GM21723 (cell line): ENCODE results near the gene RXRB.
"Not testable (repeated sequence)": the region's sequence is repeated elsewhere in the genome, so short reads cannot be mapped to it uniquely, and the experiment has no call there.

ENCODE experiments used
- ATAC-seq: cut with Tn5 transposase; IDR thresholded peaks from one replicate; pipeline ENCODE4 v1.9.1; 2021; ENCODE audit warnings: mild to moderate bottlenecking, moderate library complexity; ENCODE audit not compliant: unreplicated experiment

Gene RXRB

DNA sequence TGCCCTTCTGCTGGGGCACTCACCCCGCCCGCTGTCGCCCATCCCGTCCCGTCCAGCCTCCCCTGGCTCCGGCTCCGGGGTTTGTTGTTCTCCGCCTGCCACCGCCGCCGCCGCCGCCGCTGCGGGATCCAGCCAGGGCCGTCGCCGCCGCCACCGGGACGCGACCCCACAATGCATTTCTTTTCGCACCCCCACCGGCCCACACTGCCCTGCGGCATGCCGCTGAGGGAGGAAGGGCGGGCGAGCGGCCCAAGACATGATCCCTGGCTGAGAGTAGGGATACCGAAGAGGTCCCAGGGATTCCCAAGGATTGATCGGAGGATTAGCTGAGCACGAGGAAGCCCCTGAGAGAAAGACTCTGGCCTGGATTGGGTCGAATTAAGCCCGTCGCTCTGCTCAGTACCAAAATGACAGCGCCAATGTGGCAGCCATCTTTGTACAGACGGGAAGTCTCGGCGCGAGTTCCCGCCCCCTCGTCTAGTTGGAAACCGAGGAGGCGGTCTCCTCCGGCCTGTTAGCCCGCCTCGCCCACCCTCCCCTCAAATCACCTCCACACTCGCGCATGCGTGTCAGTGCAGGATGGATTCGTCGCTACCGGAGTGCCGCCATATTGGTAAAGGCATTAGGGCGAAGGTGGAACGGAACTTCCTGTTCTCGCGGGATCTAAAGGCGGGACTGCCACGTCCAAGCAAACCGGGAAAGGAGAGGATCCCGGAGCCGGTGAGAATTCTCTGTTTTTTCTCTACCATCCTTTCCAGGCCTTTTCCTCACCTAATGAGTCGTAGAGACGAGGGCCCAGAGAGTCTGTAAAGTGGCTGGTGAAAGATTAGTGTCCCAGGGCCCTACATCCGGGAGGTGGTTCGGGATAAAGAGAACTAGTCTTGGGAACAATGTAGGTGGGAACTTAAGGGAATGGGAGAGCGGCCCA is at the start of gene RXRB, which contains the start of gene SLC39A7:
RXRB (minus strand) TSS at position 447 of the 928 bp plus-strand sequence; CDS start at position 258, 189 bp downstream.
SLC39A7 (plus strand) TSS at position 649 of the 928 bp plus-strand sequence. CDS start 379 bp downstream, outside the sequence.
- peak; percentile 54 for ATAC-seq

DNA sequence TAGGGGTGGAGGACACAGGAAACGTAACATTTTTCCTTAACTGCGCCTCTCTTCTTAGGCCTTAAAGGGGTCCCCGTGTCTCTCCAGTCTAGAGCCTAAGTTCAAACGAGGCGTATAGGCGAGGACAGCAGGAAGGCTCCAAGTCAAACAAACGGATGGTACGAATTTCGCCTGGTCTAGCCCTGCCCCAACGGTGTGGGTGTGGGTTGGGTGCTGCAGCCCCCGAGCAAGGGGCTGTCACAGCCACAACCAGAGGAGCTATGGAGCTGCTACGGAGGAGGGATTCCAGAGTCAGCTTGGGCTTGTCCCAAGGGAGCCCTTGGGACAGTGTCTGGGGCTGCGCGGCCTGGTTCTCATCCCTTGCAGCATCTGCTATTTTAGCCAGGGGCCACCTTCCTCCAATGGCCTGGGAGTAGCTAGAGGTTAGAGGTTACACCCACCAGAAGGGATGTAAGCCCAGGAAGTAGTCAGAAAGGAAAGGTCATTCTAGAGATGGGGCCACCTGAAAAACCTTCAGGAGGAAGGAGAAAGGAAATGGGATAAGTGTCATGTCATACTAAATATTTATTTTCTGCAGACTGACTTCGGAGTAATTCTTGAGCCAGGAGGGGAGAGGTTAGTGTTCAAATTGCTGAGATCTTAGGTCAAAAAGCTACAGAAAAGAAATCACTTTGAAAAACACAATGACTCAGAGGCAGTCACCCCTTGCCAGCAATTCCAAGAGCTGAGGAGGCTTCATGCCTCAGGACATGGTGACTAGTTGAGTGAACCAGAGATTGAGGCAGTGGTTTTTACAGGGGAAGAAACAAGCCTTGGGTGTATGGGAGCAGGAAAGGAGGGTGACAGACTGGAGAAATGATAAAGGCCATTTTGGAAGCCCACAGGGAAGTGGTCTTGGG is 49.5 kb upstream of the RXRB start:
- peak; percentile 0 for ATAC-seq

DNA sequence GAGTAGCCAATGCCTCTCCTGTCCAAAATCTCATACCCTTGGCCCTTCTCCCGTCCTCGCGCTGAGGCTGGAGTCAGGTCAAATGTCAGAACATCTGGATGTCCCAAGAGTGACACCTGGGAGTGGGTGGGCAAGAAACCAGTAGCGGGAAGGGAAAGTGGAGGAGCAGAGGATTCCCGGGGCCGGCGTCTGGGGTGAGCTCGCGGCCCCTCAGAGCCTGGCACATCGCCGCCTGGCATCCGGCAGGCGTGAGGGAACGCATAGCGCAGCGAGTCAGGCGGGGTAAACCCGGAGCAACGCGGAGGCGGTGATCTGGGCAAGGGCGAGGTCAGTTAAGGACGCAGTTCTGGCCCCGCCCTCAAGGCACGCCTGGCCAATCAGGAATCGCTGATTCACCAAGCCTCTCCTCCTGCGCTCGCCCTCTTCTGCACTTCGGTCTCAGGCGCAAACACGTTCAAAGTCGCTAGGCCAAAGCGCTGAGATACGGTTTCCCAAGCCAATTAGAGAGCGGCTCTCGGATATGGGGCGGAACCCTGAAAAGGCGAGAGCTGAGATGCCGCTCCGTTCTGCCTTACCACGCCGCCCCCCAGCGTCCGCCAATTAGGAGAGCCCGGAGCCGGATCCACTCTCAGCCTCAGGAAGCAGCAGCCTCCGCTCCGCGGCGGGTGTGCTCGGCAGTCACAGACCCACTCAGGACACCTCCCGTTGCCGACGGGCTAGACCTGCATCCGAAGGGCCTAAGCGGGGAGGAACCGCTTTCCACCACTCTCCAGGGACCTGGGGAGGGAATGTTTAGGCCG is 48.7 kb upstream of the RXRB start:
- ATAC-seq, result peak; percentile 85

DNA sequence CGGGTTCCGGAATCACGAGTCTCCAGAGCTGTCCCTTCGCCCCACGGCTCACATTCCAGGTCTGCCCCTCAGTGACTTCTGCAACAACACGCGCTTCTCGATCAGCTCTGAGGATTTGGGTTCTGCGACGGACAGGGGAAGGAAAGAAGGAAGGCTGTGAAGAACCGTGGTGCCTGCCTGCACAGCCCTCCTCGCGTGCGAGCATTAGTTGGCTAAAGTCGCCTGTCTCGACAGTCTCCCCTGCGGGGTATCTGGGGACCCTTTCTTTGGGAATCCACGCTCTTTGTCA is 48.1 kb upstream of the RXRB start:
- peak; percentile 4 for ATAC-seq

DNA sequence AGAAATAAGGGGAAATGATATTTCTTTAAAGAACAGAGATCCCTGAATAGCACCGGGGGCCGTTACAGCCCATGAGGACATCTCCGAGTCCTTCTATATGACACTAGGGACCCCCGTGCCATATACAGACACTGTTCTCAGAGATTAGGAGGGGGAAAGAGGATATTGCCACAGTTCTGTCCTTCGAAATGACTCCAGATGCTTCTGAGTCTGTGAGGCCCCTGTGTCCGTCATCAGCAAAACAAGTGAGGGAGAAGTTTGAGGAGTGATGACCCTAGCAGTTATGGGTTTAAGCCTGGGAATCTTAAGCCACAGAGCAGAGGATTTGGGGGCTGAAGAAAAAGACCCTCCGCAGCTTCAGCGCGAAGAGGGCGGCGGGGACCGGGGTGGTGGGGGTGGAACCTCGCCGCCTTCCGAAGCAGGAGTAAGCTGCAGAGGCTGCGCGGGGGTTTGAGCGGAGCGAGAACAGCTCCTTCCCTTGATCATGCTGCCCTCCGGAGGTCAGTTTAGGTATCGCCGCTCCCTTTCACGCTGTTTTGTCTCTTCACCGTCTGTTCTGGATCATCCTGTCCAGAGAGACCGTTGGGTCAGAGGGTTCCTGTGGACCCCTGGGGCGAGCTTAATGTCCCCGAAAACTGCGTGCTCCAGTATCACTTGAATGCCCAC is 47.6 kb upstream of the RXRB start:
- ATAC-seq, result peak; percentile 41

DNA sequence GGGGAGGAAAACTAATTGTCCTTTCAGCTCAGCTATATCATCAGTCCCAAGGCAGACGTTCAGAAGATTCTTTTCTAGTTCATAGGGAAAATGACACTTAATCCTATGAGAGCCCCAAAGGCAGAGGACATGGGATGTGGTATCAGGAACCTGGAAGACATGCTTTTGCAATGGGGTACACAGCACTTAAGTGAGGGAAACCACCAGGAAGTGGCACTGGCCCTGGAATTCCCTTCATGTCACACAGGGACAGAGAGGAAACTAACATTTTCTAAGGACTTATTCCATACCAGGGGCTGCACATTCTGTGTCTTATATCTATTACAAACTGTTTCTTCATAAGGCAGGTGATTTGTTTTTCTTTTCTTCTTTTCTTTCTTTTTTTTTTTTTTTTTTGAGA is 43.0 kb upstream of the RXRB start:
- ATAC-seq, result no peak

DNA sequence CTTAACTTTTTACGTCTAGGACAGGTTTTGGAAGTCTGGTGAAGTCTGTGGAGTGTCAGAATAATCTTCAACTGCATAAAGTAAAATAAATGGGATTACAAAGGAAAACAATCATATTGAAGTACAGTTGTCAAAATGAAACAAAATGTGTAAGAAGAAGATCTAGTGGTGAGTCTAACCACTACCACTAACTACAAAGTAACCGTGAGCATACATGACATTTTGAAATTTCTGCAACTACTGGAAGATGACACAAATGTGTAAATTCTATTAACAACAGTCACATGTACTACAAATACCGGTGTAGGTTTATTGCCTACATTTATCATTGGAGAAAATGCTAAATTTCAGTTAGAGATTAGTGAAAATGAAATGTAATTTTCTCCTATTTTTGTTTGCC is 41.5 kb upstream of the RXRB start:
- ATAC-seq, result no peak

DNA sequence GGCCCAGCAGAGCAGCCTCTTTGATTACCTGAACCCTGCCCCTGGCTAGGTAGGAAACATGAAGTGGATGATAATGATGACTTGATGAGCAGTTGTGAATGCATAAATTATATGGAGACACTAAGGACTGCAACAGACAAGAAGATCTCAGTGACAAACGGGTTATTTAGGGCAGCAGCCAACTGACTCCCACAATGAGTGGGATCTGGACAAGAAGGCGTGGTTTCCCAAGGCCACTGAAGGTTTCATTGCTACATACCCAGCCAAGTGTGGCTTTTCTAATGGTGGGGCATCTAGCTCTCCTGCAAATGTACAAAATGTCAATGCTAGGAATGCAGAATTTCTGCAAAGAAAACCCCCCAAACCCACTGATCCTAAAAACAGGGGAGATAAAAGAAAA is 37.3 kb upstream of the RXRB start:
- ATAC-seq, result no peak

DNA sequence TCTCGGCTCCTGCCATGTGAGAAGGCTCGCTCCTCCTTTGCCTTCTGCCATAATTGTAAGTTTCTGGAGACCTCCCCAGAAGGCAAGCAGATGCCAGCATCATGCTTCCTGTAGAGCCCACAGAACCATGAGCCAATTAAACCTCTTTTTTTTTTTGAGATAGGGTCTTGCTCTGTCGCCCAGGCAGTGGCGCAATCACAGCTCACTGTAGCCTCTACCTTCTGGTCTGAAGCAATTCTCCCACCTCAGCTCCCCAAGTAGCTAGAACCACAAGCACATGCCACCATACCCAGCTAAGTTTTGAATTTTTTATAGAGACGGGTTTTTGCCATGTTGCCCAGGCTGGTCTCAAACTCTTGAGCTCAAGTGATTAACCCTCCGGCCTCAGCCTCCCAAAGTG is 36.4 kb upstream of the RXRB start:
- no peak for ATAC-seq

DNA sequence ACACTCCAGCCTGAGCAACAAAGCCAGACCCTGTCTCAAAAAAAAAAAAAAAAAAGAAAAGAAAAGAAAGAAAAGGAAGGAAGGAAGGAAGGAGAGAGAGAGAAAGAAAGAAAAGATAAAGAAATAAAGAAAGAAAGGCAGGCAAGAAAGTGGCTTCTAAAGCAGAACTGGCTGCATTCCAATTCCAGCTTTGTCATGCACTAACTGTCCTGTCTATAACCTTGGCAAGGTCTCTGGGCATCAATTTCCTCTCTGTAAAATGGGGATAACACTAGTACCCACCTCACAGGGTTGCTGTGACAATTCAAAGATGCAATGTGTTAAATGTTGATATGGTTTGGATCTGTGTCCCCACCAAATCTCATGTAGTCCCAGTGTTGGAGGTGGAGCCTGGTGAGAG is 35.9 kb upstream of the RXRB start:
- ATAC-seq, result no peak

DNA sequence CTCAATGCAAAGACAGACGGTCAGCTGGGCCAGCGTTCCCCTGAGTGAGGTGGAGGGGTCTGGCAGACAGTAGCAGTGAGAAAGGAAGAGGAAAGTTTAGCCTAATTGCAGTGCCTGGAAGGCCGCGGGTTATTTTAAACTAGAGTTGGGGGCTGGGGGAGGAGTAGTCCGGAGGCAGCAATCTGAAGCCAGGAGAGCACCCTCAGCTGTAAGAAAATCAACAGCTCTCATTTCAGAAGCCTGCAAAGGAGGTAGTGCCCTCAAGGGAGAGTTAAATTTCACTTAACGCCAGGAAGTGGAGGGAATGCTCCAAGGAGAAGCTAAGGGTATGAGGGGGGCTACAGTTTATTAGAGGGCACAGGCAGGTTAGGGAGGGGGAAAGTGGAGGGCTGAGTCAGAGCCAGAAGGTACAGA is 34.8 kb upstream of the RXRB start:
- ATAC-seq, result no peak

DNA sequence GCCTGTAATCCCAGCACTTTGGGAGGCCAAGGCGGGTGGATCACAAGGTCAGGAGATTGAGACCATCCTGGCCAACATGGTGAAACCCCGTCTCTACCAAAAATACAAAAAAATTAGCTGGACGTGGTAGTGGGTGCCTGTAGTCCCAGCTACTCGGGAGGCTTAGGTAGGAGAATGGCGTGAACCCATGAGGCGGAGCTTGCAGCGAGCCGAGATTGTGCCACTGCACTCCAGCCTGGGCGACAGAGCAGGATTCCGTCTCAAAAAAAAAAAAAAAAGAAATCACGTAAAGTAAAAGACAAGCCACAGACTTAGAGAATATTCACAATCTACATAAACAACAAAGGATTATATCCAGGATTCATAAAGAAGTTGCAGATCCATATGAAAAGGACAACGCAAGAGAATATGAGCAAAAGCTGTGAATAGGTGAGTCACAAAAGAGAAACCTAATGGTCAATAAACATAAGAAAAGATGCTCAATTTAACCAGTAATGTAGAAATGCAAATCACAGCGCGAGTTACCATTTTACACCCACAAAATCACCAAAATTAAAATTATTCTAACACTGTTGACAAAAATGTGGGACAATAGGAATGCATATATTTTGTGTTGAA is 26.1 kb upstream of the RXRB start:
- ATAC-seq, result not testable (repeated sequence)

DNA sequence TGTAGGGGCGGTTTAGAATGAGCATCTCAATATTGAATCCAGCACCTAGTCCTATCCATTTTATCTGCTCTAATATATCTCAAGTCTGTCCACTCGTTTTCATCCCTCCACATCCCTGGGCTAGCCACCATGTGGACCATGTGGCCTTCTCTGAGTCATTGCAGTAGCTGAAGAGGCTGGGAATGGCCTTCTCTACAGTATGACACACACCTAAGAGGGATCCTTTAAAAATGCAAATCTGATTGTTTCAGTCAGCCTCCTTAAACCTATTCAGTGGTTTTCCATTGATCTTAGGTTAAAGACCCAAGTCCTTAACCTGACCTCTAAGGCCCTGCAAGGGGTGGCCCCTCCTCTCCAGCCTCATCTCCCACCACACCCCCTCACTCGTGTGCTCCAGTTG is 17.2 kb upstream of the RXRB start:
- ATAC-seq, result no peak

DNA sequence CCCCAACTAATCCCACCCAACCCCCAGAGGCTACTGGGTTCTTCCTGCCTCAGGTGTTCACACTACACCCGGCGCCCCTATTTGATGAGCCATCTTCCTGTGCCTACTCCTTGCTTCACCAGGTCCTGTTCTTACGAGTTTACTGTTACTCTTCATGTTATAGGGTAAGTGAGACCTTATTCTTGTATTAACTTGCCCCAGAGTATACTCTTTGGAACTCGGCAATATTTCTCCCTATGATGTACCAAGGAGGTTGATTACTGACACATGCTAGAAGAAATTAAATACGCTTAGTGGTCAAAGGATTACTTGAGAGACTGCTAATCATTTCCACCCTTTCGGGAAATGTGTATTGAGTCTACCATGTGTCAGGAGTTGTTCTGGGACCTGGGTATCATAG is 16.8 kb upstream of the RXRB start:
- no peak for ATAC-seq

DNA sequence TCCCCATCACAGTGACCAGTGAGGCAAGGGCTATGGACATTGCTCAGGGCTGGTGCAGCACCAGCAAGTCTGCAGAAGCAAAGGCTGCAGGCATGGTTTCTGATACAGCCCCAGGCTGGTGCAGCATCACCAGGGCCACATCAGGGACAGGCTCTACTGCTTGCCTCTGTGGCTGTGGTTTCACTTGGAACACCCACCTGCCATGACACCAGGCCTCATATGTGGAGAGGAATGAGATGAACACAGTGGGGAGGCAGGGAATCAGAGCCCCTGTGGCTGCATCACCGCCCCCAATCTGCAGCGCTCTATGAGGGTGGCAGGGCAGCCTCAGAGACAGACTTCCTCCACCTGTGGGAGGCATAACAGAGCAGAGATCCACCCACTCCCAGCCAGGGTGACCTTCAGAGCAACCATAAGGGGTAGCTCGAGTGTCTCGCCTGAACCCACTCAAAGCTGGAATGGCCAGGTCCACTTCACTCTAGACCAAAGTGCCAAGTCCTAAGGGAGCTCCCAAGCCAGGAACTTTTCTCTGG is 15.7 kb upstream of the RXRB start:
- no peak for ATAC-seq

DNA sequence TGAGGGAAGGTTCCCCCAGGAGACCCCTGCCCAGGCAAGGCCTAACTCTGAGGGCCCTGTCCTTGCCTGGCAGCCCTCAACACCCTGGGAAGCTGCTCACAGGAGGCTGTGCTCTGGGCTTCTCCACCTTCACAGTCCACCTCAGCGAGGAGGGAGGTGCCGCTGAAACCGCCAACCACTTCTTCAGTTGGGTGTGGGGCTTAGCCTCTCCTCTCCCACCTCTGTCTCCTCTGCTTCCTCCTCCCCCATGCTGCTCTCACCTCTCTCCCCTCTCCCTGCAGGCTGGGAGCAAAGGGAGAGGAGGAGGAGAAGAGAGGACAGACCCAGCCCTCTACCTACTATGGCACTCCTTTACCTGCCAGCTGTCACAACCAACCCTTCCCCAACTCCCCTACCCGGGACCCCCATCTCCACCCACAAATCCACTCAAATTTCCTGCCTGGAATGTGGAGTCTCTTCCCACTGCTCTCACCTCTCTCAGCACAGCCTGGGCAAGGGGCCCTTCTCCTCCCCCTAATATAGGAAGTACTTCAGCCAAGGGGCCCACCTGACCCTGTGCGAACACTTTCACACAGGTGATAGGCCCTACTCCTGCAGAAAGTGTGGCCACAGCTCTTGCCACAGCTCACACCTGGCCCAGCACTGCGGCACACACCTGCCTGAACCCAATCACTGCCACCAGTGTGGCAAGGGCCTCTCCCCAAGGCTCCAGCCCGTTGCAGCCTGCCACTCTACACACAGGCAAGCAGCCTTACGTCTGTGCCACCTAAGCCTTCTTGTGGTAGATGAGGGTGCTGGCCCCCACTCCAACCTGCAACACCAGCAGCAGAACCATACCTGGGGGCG is 15.0 kb upstream of the RXRB start:
- ATAC-seq, result no peak

DNA sequence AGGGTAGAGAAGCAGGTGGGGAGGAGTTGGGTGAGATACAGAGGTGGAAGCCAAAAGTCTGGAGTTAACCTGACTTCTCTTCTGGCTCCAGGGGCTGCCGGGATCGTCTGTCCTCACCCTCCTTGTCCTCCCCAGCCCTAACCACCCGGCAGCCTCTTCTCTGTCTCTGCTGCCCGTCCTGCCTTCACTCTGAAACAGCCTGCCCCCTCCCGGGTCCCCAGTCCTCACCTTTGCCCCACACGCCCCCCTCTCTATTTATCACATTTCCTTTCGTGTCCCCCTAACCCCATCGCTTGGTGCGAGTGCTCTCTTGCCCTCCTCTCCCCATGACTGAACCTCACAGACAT is 13.5 kb upstream of the RXRB start:
- ATAC-seq, result no peak

DNA sequence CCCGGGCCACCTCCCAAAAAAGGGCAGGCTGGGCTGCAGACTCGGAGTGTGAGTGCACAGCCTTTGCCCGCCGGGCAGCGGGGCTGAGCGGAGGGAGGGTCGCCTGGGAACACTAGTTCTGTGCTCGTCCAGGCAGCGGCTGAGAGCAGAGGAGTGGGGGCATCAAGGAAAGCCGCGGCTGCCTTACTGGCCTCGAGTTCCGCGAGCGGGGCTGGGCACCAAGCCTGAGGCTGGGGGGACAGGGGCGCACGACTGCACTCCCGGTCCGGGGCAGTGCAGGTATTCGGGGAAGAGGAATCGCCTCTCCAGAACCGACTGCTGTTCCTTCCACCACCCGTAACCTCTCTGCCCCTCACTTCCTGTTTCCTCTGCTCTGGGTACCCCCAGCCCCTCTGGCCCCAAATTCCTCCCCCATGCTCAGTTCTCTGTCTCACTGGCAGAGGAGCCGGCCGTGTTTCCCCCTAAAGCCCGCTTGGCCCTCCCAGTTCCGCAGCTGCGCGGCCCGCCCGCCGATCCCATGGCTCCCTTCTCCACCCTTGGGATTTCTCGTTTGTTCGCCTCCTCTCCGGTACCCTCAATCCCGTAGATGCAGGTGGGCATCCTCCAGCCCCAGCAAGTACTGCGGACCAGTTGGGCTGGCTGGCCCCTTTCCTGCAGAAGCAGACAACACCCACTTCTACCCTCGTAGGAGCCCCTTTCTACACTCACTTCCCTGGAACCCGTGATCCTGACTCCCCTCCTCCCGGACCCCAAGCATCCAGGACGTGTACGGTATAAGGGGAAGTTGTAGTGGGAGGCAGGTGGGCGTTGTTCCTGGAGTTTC is 12.9 kb upstream of the RXRB start:
- no peak for ATAC-seq
